GM18526 (cell line): ENCODE results near the gene FOS.

Source experiments
- POLR2A ChIP-seq: IDR thresholded peaks from 3 replicates; pipeline ENCODE4 v1.6.1; 2011; ENCODE audit not compliant: insufficient read length; ENCODE audit errors: extremely low read depth

FOS gene

GRCh38 chr14:75295061-75295461, 16.4 kb downstream of the FOS start:
- no peak for TF ChIP-seq POLR2A

GRCh38 chr14:75295491-75296345, 17.1 kb downstream of the FOS start:
- no peak for TF ChIP-seq POLR2A

GRCh38 chr14:75297411-75298040, 18.9 kb downstream of the FOS start:
- TF ChIP-seq POLR2A: no peak

- TF ChIP-seq POLR2A: no peak
These were observed 19.7 kb downstream of the FOS start for GRCh38 chr14:75298187-75298965.

- TF ChIP-seq POLR2A: no peak
These were observed 20.4 kb downstream of the FOS start for GRCh38 chr14:75299059-75299458.

- TF ChIP-seq POLR2A: no peak
These were observed 20.9 kb downstream of the FOS start for GRCh38 chr14:75299576-75299975.

- TF ChIP-seq POLR2A: no peak
These were observed 23.2 kb downstream of the FOS start for GRCh38 chr14:75301666-75302325.

- TF ChIP-seq POLR2A: no peak
These were observed 24.8 kb downstream of the FOS start for GRCh38 chr14:75303381-75303789.

GRCh38 chr14:75306927-75307699, 28.5 kb downstream of the FOS start:
- TF ChIP-seq POLR2A: no peak

GRCh38 chr14:75307700-75308379, 29.2 kb downstream of the FOS start:
- TF ChIP-seq POLR2A: no peak

GRCh38 chr14:75310295-75311111, 31.9 kb downstream of the FOS start:
- TF ChIP-seq POLR2A: no peak

GRCh38 chr14:75311356-75311755, 32.7 kb downstream of the FOS start:
- no peak for TF ChIP-seq POLR2A

GRCh38 chr14:75312341-75312740, 33.7 kb downstream of the FOS start:
- TF ChIP-seq POLR2A: no peak
